Measurements from ENCODE around the gene PGA4.

GRCh38 chr11:61274084-61274483 lies 51.9 kb downstream of the PGA4 start:
- TF ChIP-seq CTCF (conservative IDR thresholded peaks at IDR 0.05) (no peak), ZFX (IDR thresholded peaks at IDR 0.05) (no peak)

Measured in C4-2B (cell line).